ENCODE data around the gene PIGP. TPM values are rescaled to one million over a fixed set of nuclear protein-coding genes. Genes with fewer than 3 reads are reported as not detected.

The PIGP gene
- total and polyA plus RNA-seq, 2 donors (not counting 3 experiments of a cell fraction or from before 2014, with no cell fraction given), result 11.4 to 18.9 TPM

DNA sequence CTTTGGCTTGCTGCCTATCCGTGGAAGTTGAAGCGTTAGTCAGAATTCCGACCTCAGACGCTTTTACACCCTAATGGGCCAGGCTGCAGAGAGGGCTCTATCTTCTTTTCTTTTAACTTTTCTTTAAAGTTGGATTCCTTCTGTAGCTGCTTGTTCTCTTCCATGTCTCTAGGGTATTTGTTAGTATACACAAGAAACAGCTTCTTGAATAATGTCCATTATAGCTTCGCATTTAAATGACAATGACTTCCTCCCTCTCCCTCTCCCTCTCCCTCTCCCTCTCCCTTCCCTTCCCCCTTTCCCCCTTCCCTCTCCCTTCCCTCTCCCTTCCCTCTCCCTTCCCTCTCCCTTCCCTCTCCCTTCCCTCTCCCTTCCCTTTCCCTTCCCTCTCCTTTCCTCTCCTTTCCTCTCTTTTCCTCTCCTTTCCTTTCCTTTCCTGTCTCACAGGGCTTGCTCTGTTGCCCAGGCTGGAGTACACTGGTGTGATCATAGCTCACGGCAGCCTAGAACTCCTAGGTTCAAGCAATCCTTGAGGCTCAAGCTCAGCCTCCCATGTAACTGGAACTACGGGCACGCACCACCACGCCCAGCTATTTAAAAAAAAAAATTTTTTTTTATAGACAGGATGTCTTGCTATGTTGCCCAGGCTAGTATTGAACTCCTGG, 33.3 kb downstream of the PIGP start:
- H2AFZ ChIP-seq (ENCODE audit: low read depth, low read length), result no peak overlapping the region
- H3K79me2 ChIP-seq (ENCODE audit: control insufficient read depth, insufficient read depth, low read length), result no peaks in the 10 kb centered on the region
- no peak overlapping the region for H3K9ac ChIP-seq (replicated peaks; ENCODE audit: extremely low read depth, insufficient read depth, low read length)
- TF ChIP-seq POLR2AphosphoS5 (IDR thresholded peaks at IDR 0.05; ENCODE audit: insufficient read depth, low read depth, low read length) (no peak), GATA2 (IDR thresholded peaks at IDR 0.05; ENCODE audit: insufficient read depth, insufficient read length, low read depth, low read length) (no peak), JUN (IDR thresholded peaks at IDR 0.05; ENCODE audit: borderline replicate concordance, insufficient read depth, insufficient read length, low read depth) (no peak), POLR2A (IDR thresholded peaks at IDR 0.05; ENCODE audit: low read depth, low read length) (no peak), EZH2 (IDR thresholded peaks at IDR 0.05; ENCODE audit: borderline replicate concordance, low read depth, low read length, severe bottlenecking) (no peak), MYC (IDR thresholded peaks at IDR 0.05; ENCODE audit: low read depth, low read length) (no peak), FOS (IDR thresholded peaks at IDR 0.05; ENCODE audit: borderline replicate concordance, insufficient read depth, low read length) (no peak)
- TF ChIP-seq, protein P1, sequence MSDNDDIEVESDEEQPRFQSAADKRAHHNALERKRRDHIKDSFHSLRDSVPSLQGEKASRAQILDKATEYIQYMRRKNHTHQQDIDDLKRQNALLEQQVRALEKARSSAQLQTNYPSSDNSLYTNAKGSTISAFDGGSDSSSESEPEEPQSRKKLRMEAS (IDR thresholded peaks at IDR 0.05; ENCODE audit: insufficient read depth, insufficient read length), result no peak
- TF ChIP-seq, protein P2, sequence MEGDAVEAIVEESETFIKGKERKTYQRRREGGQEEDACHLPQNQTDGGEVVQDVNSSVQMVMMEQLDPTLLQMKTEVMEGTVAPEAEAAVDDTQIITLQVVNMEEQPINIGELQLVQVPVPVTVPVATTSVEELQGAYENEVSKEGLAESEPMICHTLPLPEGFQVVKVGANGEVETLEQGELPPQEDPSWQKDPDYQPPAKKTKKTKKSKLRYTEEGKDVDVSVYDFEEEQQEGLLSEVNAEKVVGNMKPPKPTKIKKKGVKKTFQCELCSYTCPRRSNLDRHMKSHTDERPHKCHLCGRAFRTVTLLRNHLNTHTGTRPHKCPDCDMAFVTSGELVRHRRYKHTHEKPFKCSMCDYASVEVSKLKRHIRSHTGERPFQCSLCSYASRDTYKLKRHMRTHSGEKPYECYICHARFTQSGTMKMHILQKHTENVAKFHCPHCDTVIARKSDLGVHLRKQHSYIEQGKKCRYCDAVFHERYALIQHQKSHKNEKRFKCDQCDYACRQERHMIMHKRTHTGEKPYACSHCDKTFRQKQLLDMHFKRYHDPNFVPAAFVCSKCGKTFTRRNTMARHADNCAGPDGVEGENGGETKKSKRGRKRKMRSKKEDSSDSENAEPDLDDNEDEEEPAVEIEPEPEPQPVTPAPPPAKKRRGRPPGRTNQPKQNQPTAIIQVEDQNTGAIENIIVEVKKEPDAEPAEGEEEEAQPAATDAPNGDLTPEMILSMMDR (IDR thresholded peaks at IDR 0.05; ENCODE audit: extremely low read depth in 1 of 2, insufficient read depth in 1 of 2, low read depth in 1 of 2, low read length in 2 of 2), result no peak
- H3K9me3 ChIP-seq (replicated peaks; ENCODE audit: control insufficient read depth, insufficient read depth, low read length), result no peaks in the 10 kb centered on the region
- H3K4me3 ChIP-seq (replicated peaks in 1 of 3; ENCODE audit: insufficient read depth in 1 of 3, low read depth in 1 of 3, low read length in 3 of 3), result no peak overlapping the region
- ChIA-PET CTCF (interaction anchor here (1.5 to 1.8 kb wide), 2 partner anchors 15 to 30 kb away, joined by 4 to 5 read pairs; no protein-coding TSS in a partner anchor), POLR2A (no interaction called here)
- intact Hi-C loops (cut with micrococcal nuclease) (no loop called here), dilution Hi-C loops (cut with MboI; ENCODE audit: extremely low pct_ligation_motif_present, low sequenced_read_pairs) (no loop called here)
- H4K20me1 ChIP-seq (replicated peaks; ENCODE audit: control insufficient read depth, extremely low read depth, insufficient read depth, low read length), result no peaks in the 10 kb centered on the region
- FAIRE-seq (no peak), DNase-seq (ENCODE audit: low read depth, low spot score) (no peak)
- no peaks in the 10 kb centered on the region for H3K9me1 ChIP-seq (replicated peaks; ENCODE audit: control insufficient read depth, extremely low read depth, insufficient read depth, low read length)
- no TSS peak for BruUV-seq (replicated peaks)
- H3K36me3 ChIP-seq (ENCODE audit: control insufficient read depth in 2 of 2, extremely low read depth in 1 of 2, insufficient read depth in 2 of 2, low read length in 2 of 2), result no peaks in the 10 kb centered on the region
- H3K4me1 ChIP-seq (ENCODE audit: control insufficient read depth, extremely low read depth, insufficient read depth, low read length), result no peaks in the 10 kb centered on the region
- no peak overlapping the region for H3K4me2 ChIP-seq (ENCODE audit: insufficient read depth, low read length)
- H3K27ac ChIP-seq (ENCODE audit: insufficient read depth, low read depth, low read length), result no peak overlapping the region
- peaks cover 6% of the 10 kb centered on the region in 2 experiments for H3K27me3 ChIP-seq (ENCODE audit: control insufficient read depth in 2 of 2, insufficient read depth in 2 of 2, low read length in 2 of 2)

Measured in endothelial cell of umbilical vein (primary cell).